CD14-positive monocyte (primary cell): ENCODE results near the gene CREB3L1. TPM values are rescaled to one million over a fixed set of nuclear protein-coding genes. Genes with fewer than 3 reads are reported as not detected.

Source experiments
- DNase-seq, 3 donors: peaks; one replicate each; pipeline ENCODE4 v3.0.0-alpha.2; 2011 to 2022
- H2AFZ ChIP-seq: 2 replicates; pipeline ENCODE4 v1.6.0; 2012; ENCODE audit warnings: mild to moderate bottlenecking, low read depth, low read length, inconsistent platforms; ENCODE audit not compliant: insufficient read depth, poor library complexity, severe bottlenecking
- H3K27ac ChIP-seq, 2 donors: 1 replicate in 1 of 2; 2 replicates in 1 of 2; pipeline ENCODE4 v1.5.1; 2012 to 2013; ENCODE audit warnings: low read length in 2 of 2, control low read depth in 1 of 2, inconsistent platforms in 1 of 2, low read depth in 1 of 2, mild to moderate bottlenecking in 1 of 2
- H3K27me3 ChIP-seq, 2 donors: one replicate each; pipeline versions ENCODE4 v1.6.0 to v1.6.1; 2011 to 2013; ENCODE audit warnings: low read length in 2 of 2; ENCODE audit not compliant: control insufficient read depth in 2 of 2, insufficient read depth in 2 of 2
- H3K36me3 ChIP-seq, 2 donors: replicated peaks in 1 of 2; 1 replicate in 1 of 2; 2 replicates in 1 of 2; pipeline versions ENCODE4 v1.5.1 to v1.6.1; 2012 to 2013; ENCODE audit warnings: low read length in 2 of 2, control low read depth in 1 of 2, inconsistent platforms in 1 of 2, mild to moderate bottlenecking in 1 of 2; ENCODE audit not compliant: insufficient read depth in 2 of 2, control insufficient read depth in 1 of 2
- H3K4me1 ChIP-seq, 2 donors: 1 replicate in 1 of 2; 2 replicates in 1 of 2; pipeline versions ENCODE4 v1.5.1 to v1.6.1; 2012 to 2013; ENCODE audit warnings: low read length in 2 of 2, control low read depth in 1 of 2, inconsistent platforms in 1 of 2, mild to moderate bottlenecking in 1 of 2, moderate library complexity in 1 of 2; ENCODE audit not compliant: insufficient read depth in 2 of 2, control insufficient read depth in 1 of 2
- H3K4me2 ChIP-seq: replicated peaks from 2 replicates; pipeline ENCODE3; 2012; ENCODE audit warnings: low read length, moderate library complexity, mild to moderate bottlenecking; ENCODE audit not compliant: poor library complexity, severe bottlenecking; ENCODE audit errors: extremely low read depth
- H3K4me3 ChIP-seq, 3 experiments: fragments of 200-600 bp in 1 of 3; sonication (generic) in 1 of 3; replicated peaks in 1 of 3; 1 replicate in 2 of 3; 2 replicates in 1 of 3; pipeline ENCODE4 v1.5.1; 2011 to 2013; ENCODE audit warnings: low read length in 3 of 3, mild to moderate bottlenecking in 3 of 3, control low read depth in 2 of 3, low read depth in 2 of 3, inconsistent platforms in 1 of 3, moderate library complexity in 1 of 3
- H3K79me2 ChIP-seq: 2 replicates; pipeline ENCODE4 v1.6.0; 2012; ENCODE audit warnings: mild to moderate bottlenecking, control low read depth, inconsistent platforms, low read length, moderate library complexity; ENCODE audit not compliant: insufficient read depth
- H3K9ac ChIP-seq: 2 replicates; pipeline ENCODE4 v1.6.0; 2017; ENCODE audit warnings: low read length, mild to moderate bottlenecking; ENCODE audit not compliant: insufficient read depth, poor library complexity, severe bottlenecking
- H3K9me3 ChIP-seq, 2 donors: replicated peaks in 1 of 2; 1 replicate in 1 of 2; 2 replicates in 1 of 2; pipeline versions ENCODE4 v1.5.1 to v1.6.1; 2012 to 2013; ENCODE audit warnings: low read length in 2 of 2, control low read depth in 1 of 2; ENCODE audit not compliant: control insufficient read depth in 1 of 2, insufficient read depth in 1 of 2
- H4K20me1 ChIP-seq: 2 replicates; pipeline ENCODE4 v1.6.0; 2012; ENCODE audit warnings: mild to moderate bottlenecking, low read length, control low read depth, moderate library complexity; ENCODE audit not compliant: insufficient read depth
- H3K27ac Mint-ChIP-seq, 7 donors: one replicate each; pipeline ENCODE4 v1.8.0; 2020; ENCODE audit warnings: mild to moderate bottlenecking in 7 of 7, mixed read lengths in 7 of 7, moderate library complexity in 6 of 7, inconsistent platforms in 2 of 7
- H3K27me3 Mint-ChIP-seq, 3 donors: one replicate each; pipeline ENCODE4 v1.8.0; 2021 to 2022; ENCODE audit warnings: low read depth in 3 of 3, mild to moderate bottlenecking in 3 of 3, mixed read lengths in 3 of 3, moderate library complexity in 3 of 3, inconsistent platforms in 1 of 3
- H3K36me3 Mint-ChIP-seq, 2 donors: one replicate each; pipeline ENCODE4 v1.8.0; 2020; ENCODE audit warnings: mixed read lengths in 2 of 2, inconsistent platforms in 1 of 2, mild to moderate bottlenecking in 1 of 2
- H3K4me1 Mint-ChIP-seq: one replicate; pipeline ENCODE4 v1.8.0; 2020; ENCODE audit warnings: mild to moderate bottlenecking, mixed read lengths
- H3K4me3 Mint-ChIP-seq, 2 donors: one replicate each; pipeline ENCODE4 v1.8.0; 2020; ENCODE audit warnings: mild to moderate bottlenecking in 2 of 2, mixed read lengths in 2 of 2, moderate library complexity in 1 of 2
- H3K9me3 Mint-ChIP-seq, 7 donors: one replicate each; pipeline ENCODE4 v1.8.0; 2020 to 2022; ENCODE audit warnings: mixed read lengths in 7 of 7, mild to moderate bottlenecking in 6 of 7, moderate library complexity in 6 of 7, inconsistent platforms in 2 of 7
- WGBS: methylation state at CpG from one replicate; pipeline ENCODE4 v1.1.5; 2013; ENCODE audit warnings: missing lambda C conversion rate; ENCODE audit not compliant: insufficient coverage; 5-methylcytosine and 5-hydroxymethylcytosine counted together
- intact Hi-C, 2 donors: fragments of 100-400 bp; cut with micrococcal nuclease; formaldehyde crosslinking; loops; one replicate each; pipeline versions ENCODE4 v1.15.0 to v1.15.1; 2023
- polyA plus RNA-seq, 3 donors: library from polyadenylated mRNA; depleted of rRNA in 1 of 3; unstranded in 2 of 3; stranded (reverse) in 1 of 3; fragments of 300-500 nt in 2 of 3; fragments of >200 nt in 1 of 3; fragmentation: Illumina TruSeq in 2 of 3; gene quantifications; 1 replicate in 2 of 3; 2 replicates in 1 of 3; pipeline ENCODE4 v1.2.3, GENCODE V29; 2012 to 2021
- TF ChIP-seq, protein P1 (sequence below): fragments of 200-600 bp; IDR thresholded peaks from one replicate; pipeline ENCODE4 v1.8.0; 2022; ENCODE audit warnings: antibody characterized with exemption, mild to moderate bottlenecking

The CREB3L1 gene
- polyA plus RNA-seq, 3 donors = not detected

GRCh38 chr11:46366661-46367161 is 89.2 kb downstream of the CREB3L1 start:
- TF ChIP-seq, protein P1, sequence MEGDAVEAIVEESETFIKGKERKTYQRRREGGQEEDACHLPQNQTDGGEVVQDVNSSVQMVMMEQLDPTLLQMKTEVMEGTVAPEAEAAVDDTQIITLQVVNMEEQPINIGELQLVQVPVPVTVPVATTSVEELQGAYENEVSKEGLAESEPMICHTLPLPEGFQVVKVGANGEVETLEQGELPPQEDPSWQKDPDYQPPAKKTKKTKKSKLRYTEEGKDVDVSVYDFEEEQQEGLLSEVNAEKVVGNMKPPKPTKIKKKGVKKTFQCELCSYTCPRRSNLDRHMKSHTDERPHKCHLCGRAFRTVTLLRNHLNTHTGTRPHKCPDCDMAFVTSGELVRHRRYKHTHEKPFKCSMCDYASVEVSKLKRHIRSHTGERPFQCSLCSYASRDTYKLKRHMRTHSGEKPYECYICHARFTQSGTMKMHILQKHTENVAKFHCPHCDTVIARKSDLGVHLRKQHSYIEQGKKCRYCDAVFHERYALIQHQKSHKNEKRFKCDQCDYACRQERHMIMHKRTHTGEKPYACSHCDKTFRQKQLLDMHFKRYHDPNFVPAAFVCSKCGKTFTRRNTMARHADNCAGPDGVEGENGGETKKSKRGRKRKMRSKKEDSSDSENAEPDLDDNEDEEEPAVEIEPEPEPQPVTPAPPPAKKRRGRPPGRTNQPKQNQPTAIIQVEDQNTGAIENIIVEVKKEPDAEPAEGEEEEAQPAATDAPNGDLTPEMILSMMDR = no peak
- peaks cover 96% of the 10 kb centered on the region for H3K79me2 ChIP-seq
- no peaks in the 10 kb centered on the region for H3K27me3 ChIP-seq
- Mint-ChIP-seq H3K27ac (peak overlapping the region in 5 of 7 donors; percentile 43 to 88 (median 74)), H3K4me1 (peaks cover 38% of the 10 kb centered on the region), H3K27me3 (peaks cover 1 to 5% (median 3%) of the 10 kb centered on the region in 3 donors), H3K9me3 (no peaks in the 10 kb centered on the region), H3K36me3 (peaks cover 48 to 78% of the 10 kb centered on the region in 2 donors), H3K4me3 (no peak overlapping the region)
- intact Hi-C loops = loop anchor here in 1 of 2 donors (2.0 to 5.0 kb wide), 2 partner anchors 14 to 171 kb away; no protein-coding TSS in a partner anchor
- H4K20me1 ChIP-seq = peaks cover 99% of the 10 kb centered on the region
- H3K9ac ChIP-seq = no peak overlapping the region
- no peak for DNase-seq
- peak overlapping the region in 1 of 2 donors; percentile 95 for H3K27ac ChIP-seq
- no peak overlapping the region for H3K4me3 ChIP-seq
- H3K9me3 ChIP-seq = no peaks in the 10 kb centered on the region
- H3K4me2 ChIP-seq = no peak overlapping the region
- 94% methylated on average over 31 of the region's 31 CpGs for WGBS
- H3K4me1 ChIP-seq = peaks cover 29 to 46% of the 10 kb centered on the region in 2 donors
- H2AFZ ChIP-seq = no peak overlapping the region
- peaks cover 67 to 79% of the 10 kb centered on the region in 2 donors for H3K36me3 ChIP-seq

DNA sequence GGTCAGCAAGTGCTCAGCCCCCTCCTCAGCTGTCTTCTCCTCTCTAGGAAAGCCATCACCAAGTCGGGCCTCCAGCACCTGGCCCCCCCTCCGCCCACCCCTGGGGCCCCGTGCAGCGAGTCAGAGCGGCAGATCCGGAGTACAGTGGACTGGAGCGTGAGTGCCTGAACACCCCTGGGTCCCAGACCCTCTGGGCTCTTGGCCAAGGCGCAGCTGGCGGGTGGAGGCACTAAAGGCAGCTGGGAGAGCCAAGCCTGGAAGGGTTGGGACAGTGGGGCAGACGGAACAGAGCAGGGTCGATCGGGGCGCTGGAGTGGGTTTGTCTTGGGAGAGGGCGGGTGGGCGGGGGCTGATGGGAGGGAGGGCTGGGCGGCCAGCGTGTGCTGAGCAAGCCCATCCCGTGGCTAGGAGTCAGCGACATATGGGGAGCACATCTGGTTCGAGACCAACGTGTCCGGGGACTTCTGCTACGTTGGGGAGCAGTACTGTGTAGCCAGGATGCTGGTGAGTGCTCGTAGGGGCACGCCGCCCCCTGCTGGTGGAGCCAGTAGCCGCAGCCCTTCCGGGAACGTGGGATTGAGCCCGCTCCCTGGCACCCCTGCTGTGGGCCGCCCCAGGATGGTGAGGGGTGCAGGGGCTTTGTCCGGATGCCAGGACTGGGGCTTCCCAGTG is 89.9 kb downstream of the CREB3L1 start:
- peaks cover 53 to 85% of the 10 kb centered on the region in 2 donors for H3K36me3 Mint-ChIP-seq
- H3K27me3 ChIP-seq = no peaks in the 10 kb centered on the region
- H3K27ac ChIP-seq = peak overlapping the region in 1 of 2 donors; percentile 31
- H3K4me2 ChIP-seq = no peak overlapping the region
- no peak overlapping the region for H3K4me3 Mint-ChIP-seq
- WGBS = 24% methylated on average over 24 of the region's 32 CpGs
- peaks cover 22 to 39% of the 10 kb centered on the region in 2 donors for H3K4me1 ChIP-seq
- peak; percentile 50 to 68 (median 65) for DNase-seq
- TF ChIP-seq, protein P1 = peak; percentile 89
- peaks cover 73 to 85% of the 10 kb centered on the region in 2 donors for H3K36me3 ChIP-seq
- no peak overlapping the region for H3K4me3 ChIP-seq
- H3K9me3 ChIP-seq = no peaks in the 10 kb centered on the region
- no peaks in the 10 kb centered on the region for H3K9me3 Mint-ChIP-seq
- H3K9ac ChIP-seq = no peak overlapping the region
- H3K79me2 ChIP-seq = peaks cover 95% of the 10 kb centered on the region
- peak overlapping the region in 5 of 7 donors; percentile 43 to 88 (median 74) for H3K27ac Mint-ChIP-seq
- H3K27me3 Mint-ChIP-seq = peaks cover 1 to 4% (median 4%) of the 10 kb centered on the region in 3 donors
- H2AFZ ChIP-seq = no peak overlapping the region
- intact Hi-C loops = loop anchor here in 1 of 2 donors (2.0 to 5.0 kb wide), 2 partner anchors 15 to 170 kb away; no protein-coding TSS in a partner anchor
- peaks cover 31% of the 10 kb centered on the region for H3K4me1 Mint-ChIP-seq
- peaks cover 99% of the 10 kb centered on the region for H4K20me1 ChIP-seq
